ENCODE data around the gene IL10. TPM values are rescaled to one million over a fixed set of nuclear protein-coding genes. Genes with fewer than 3 reads are reported as not detected.

Gene IL10
- total RNA-seq, 1 donor from 2014 or later = 1.4 TPM

GRCh38 chr1:206761159-206761768, 11.0 kb downstream of the IL10 start:
- Histone ChIP-seq H3K9me3 (no peaks in the 10 kb centered on the region), H3K4me1 (peaks cover 9% of the 10 kb centered on the region), H3K27me3 (ENCODE audit: low read depth) (no peaks in the 10 kb centered on the region), H3K36me3 (no peaks in the 10 kb centered on the region), H3K27ac (no peak overlapping the region), H3K4me3 (no peak overlapping the region)
- DNase-seq (no peak), ATAC-seq (no peak)
- no peak for TF ChIP-seq CTCF (IDR thresholded peaks at IDR 0.05)
- intact Hi-C loops (cut with DNase I) = no loop called here

GRCh38 chr1:206760590-206760989, 11.7 kb downstream of the IL10 start:
- TF ChIP-seq CTCF (IDR thresholded peaks at IDR 0.05) = no peak
- Histone ChIP-seq H3K27ac (no peak overlapping the region), H3K9me3 (no peaks in the 10 kb centered on the region), H3K4me3 (no peak overlapping the region), H3K27me3 (ENCODE audit: low read depth) (no peaks in the 10 kb centered on the region), H3K36me3 (no peaks in the 10 kb centered on the region), H3K4me1 (peaks cover 3% of the 10 kb centered on the region)
- ATAC-seq (no peak), DNase-seq (no peak)
- intact Hi-C loops (cut with DNase I) = no loop called here

- H3K36me3 ChIP-seq = no peaks in the 10 kb centered on the region
- no peak overlapping the region for H3K4me3 ChIP-seq
- H3K27ac ChIP-seq = no peak overlapping the region
- TF ChIP-seq CTCF (IDR thresholded peaks at IDR 0.05) = no peak
- ATAC-seq (peak in 1 of 2 donors; percentile 37), DNase-seq (no peak)
- intact Hi-C loops (cut with DNase I) = no loop called here
- H3K27me3 ChIP-seq (ENCODE audit: low read depth) = no peaks in the 10 kb centered on the region
- H3K9me3 ChIP-seq = no peaks in the 10 kb centered on the region
- H3K4me1 ChIP-seq = no peaks in the 10 kb centered on the region
Measured at GRCh38 chr1:206757524-206758266, 14.6 kb downstream of the IL10 start.

GRCh38 chr1:206754011-206754410, 18.3 kb downstream of the IL10 start:
- TF ChIP-seq CTCF (IDR thresholded peaks at IDR 0.05) = no peak
- Histone ChIP-seq H3K27me3 (ENCODE audit: low read depth) (no peaks in the 10 kb centered on the region), H3K9me3 (no peaks in the 10 kb centered on the region), H3K4me3 (no peak overlapping the region), H3K4me1 (no peaks in the 10 kb centered on the region), H3K36me3 (no peaks in the 10 kb centered on the region), H3K27ac (no peak overlapping the region)
- DNase-seq (no peak), ATAC-seq (no peak)
- intact Hi-C loops (cut with DNase I) = no loop called here

- DNase-seq (no peak), ATAC-seq (no peak)
- Histone ChIP-seq H3K27ac (no peak overlapping the region), H3K36me3 (no peaks in the 10 kb centered on the region), H3K4me3 (no peak overlapping the region), H3K27me3 (ENCODE audit: low read depth) (no peaks in the 10 kb centered on the region), H3K4me1 (no peaks in the 10 kb centered on the region), H3K9me3 (no peaks in the 10 kb centered on the region)
- intact Hi-C loops (cut with DNase I) = no loop called here
- no peak for TF ChIP-seq CTCF (IDR thresholded peaks at IDR 0.05)
Measured at GRCh38 chr1:206753141-206753540, 19.2 kb downstream of the IL10 start.
